ENCODE results near the gene FBLN2. TPM values are rescaled to one million over a fixed set of nuclear protein-coding genes. Genes with fewer than 3 reads are reported as not detected.

FBLN2 gene
- total and polyA plus RNA-seq, 4 donors = 1.3 to 9.1 (median 4.3) TPM

GRCh38 chr3:13506680-13507079 is 42.2 kb upstream of the FBLN2 start:
- Histone ChIP-seq H3K4me1 (ENCODE audit: control insufficient read depth in 4 of 4, insufficient read depth in 4 of 4, low read length in 3 of 4) (no peaks in the 10 kb centered on the region), H3K9ac (ENCODE audit: low read depth in 1 of 2, low read length in 2 of 2) (no peak overlapping the region), H3K9me3 (ENCODE audit: control insufficient read depth in 4 of 4, low read length in 3 of 4) (no peaks in the 10 kb centered on the region), H3K36me3 (ENCODE audit: control insufficient read depth in 4 of 4, insufficient read depth in 3 of 4, low read depth in 1 of 4, low read length in 3 of 4) (no peaks in the 10 kb centered on the region), H3K27ac (ENCODE audit: low read depth in 1 of 2, low read length in 2 of 2) (no peak overlapping the region), H3K27me3 (ENCODE audit: control insufficient read depth in 4 of 4, insufficient read depth in 4 of 4, low read length in 3 of 4) (no peaks in the 10 kb centered on the region), H3K4me3 (ENCODE audit: low read depth in 1 of 3, low read length in 3 of 3) (no peak overlapping the region)
- DNase-seq (ENCODE audit: low spot score) = no peak
- TF ChIP-seq SP1 (IDR thresholded peaks at IDR 0.05) (no peak), RXRA (IDR thresholded peaks at IDR 0.05) (no peak), YY1 (IDR thresholded peaks at IDR 0.05) (no peak), GABPA (IDR thresholded peaks at IDR 0.05 in 1 of 2, conservative IDR thresholded peaks at IDR 0.05 in 1 of 2) (no peak), NR2F2 (IDR thresholded peaks at IDR 0.05) (no peak), JUND (IDR thresholded peaks at IDR 0.05) (no peak), EGR1 (IDR thresholded peaks at IDR 0.05; ENCODE audit: low read depth in 2 of 2) (no peak), FOXA1 (IDR thresholded peaks at IDR 0.05) (no peak), RAD21 (IDR thresholded peaks at IDR 0.05) (no peak), TAF1 (conservative IDR thresholded peaks at IDR 0.05) (no peak), HNF4A (conservative IDR thresholded peaks at IDR 0.05) (no peak)
- TF ChIP-seq, protein P1, sequence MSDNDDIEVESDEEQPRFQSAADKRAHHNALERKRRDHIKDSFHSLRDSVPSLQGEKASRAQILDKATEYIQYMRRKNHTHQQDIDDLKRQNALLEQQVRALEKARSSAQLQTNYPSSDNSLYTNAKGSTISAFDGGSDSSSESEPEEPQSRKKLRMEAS (IDR thresholded peaks at IDR 0.05) = no peak
- TF ChIP-seq, protein P2, sequence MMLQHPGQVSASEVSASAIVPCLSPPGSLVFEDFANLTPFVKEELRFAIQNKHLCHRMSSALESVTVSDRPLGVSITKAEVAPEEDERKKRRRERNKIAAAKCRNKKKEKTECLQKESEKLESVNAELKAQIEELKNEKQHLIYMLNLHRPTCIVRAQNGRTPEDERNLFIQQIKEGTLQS (IDR thresholded peaks at IDR 0.05) = no peak
- 69% methylated on average over 4 of the region's 4 CpGs for WGBS

GRCh38 chr3:13507247-13507569 is 41.7 kb upstream of the FBLN2 start:
- 75% methylated on average over 3 of the region's 3 CpGs for WGBS
- Histone ChIP-seq H3K9me3 (ENCODE audit: control insufficient read depth in 4 of 4, low read length in 3 of 4) (no peaks in the 10 kb centered on the region), H3K4me1 (ENCODE audit: control insufficient read depth in 4 of 4, insufficient read depth in 4 of 4, low read length in 3 of 4) (no peaks in the 10 kb centered on the region), H3K27me3 (ENCODE audit: control insufficient read depth in 4 of 4, insufficient read depth in 4 of 4, low read length in 3 of 4) (no peaks in the 10 kb centered on the region), H3K36me3 (ENCODE audit: control insufficient read depth in 4 of 4, insufficient read depth in 3 of 4, low read depth in 1 of 4, low read length in 3 of 4) (no peaks in the 10 kb centered on the region), H3K9ac (ENCODE audit: low read depth in 1 of 2, low read length in 2 of 2) (no peak overlapping the region), H3K27ac (ENCODE audit: low read depth in 1 of 2, low read length in 2 of 2) (no peak overlapping the region), H3K4me3 (ENCODE audit: low read depth in 1 of 3, low read length in 3 of 3) (no peak overlapping the region)
- DNase-seq (ENCODE audit: low spot score) = no peak
- TF ChIP-seq YY1 (IDR thresholded peaks at IDR 0.05) (no peak), ZBTB33 (IDR thresholded peaks at IDR 0.05) (no peak), HNF4A (conservative IDR thresholded peaks at IDR 0.05) (no peak), JUND (IDR thresholded peaks at IDR 0.05) (no peak), CTCF (IDR thresholded peaks at IDR 0.05; ENCODE audit: low read depth, low read length, missing input control) (no peak), REST (IDR thresholded peaks at IDR 0.05) (no peak), EGR1 (IDR thresholded peaks at IDR 0.05; ENCODE audit: low read depth in 2 of 2) (no peak)
- TF ChIP-seq, protein P1 (IDR thresholded peaks at IDR 0.05) = no peak
- TF ChIP-seq, protein P2 (IDR thresholded peaks at IDR 0.05) = no peak
